ENCODE data around the gene MEX3C.
A peak's percentile ranks its signal among the peaks of the same experiment; 100 is the strongest.

The MEX3C gene

DNA sequence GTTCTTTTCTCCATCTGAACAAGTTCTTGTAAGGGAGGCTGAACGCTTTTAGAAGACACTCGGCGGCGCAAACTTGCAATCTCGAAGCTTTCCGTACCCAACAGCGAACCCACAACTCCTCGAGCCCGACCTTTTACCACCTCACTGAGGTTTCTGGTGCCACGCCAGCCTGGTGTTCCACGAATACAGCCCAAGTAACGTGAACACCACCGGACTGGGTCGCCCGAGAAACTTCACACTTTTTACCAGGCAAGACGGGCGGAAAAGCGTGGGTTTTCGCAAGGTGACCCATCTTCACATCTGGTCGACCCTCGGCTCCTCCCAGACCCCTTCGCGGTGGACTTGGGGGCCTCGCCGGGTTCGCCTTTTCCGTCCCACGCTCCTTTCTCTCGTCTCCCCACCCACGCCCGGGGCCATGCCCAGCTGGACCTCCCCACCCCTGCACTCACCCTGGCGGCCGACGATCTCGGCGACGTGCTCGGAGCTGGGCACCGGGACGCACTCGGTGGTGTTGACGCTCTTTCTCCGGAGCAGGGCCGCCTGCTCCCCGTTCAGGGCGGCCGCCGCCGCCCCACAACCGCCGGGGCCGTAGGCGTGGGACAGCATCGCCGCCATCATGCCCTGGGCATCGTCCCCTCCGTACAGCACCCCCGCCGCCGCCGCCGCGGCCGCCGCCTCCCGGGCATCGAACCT, 1.2 kb downstream of the MEX3C start:
- Mint-ChIP-seq H3K4me3 (peak overlapping the region; percentile 85), H3K36me3 (ENCODE audit: low read depth) (peaks cover 35% of the 10 kb centered on the region), H3K27ac (peak overlapping the region; percentile 93), H3K9me3 (no peaks in the 10 kb centered on the region), H3K4me1 (peaks cover 45% of the 10 kb centered on the region), H3K27me3 (no peaks in the 10 kb centered on the region)
- DNase-seq, result peak; percentile 71
- peak; percentile 7 for ATAC-seq

- ATAC-seq (no peak), DNase-seq (peak; percentile 22)
- no peaks in the 10 kb centered on the region for H3K9me3 Mint-ChIP-seq
- H3K36me3 Mint-ChIP-seq (ENCODE audit: low read depth), result peaks cover 42% of the 10 kb centered on the region
- H3K4me3 Mint-ChIP-seq, result peak overlapping the region; percentile 85
- no peaks in the 10 kb centered on the region for H3K27me3 Mint-ChIP-seq
- H3K27ac Mint-ChIP-seq, result peak overlapping the region; percentile 93
- peaks cover 52% of the 10 kb centered on the region for H3K4me1 Mint-ChIP-seq
Observed at GRCh38 chr18:51195451-51196117, 1.9 kb downstream of the MEX3C start.

DNA sequence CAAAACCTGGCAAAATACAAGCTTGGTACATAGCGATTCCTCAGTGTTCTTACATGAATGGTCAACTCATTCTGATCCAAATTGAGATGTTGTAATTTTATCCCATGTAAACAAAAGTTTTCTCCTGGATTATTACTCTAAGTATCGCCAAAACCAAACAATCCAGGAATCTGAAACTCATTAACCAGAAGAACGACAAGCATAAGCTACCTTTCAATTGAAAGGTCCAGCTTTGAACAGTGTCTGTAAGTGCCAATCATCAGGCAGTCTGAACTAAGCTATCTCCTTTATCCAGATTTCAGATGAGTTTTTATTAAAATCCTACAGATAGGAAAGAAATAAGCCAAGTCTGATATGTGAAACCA, 2.4 kb downstream of the MEX3C start:
- peaks cover 57% of the 10 kb centered on the region for H3K4me1 Mint-ChIP-seq
- H3K36me3 Mint-ChIP-seq (ENCODE audit: low read depth), result peaks cover 45% of the 10 kb centered on the region
- H3K27ac Mint-ChIP-seq, result peak overlapping the region; percentile 93
- no peaks in the 10 kb centered on the region for H3K27me3 Mint-ChIP-seq
- ATAC-seq (no peak), DNase-seq (no peak)
- no peaks in the 10 kb centered on the region for H3K9me3 Mint-ChIP-seq
- peak overlapping the region; percentile 85 for H3K4me3 Mint-ChIP-seq

DNA sequence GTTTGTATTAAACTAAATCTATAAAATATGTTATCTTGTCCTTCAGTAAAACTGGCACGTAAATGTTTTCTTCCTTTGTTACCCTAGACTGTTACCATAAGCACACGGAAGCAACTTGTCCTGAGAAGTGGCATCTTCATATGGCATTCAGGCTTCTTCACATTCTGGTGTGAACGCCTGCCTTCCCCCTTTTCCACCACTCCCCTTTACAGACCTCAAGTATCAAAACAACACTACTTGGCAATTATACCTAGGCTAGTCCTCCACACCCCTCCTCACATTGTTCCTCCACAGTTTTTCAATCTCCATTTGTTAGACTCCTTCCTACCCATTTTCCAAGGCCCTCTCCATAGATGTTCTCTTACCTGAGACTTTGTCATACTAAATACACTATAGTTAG, 2.9 kb downstream of the MEX3C start:
- H3K27me3 Mint-ChIP-seq, result no peaks in the 10 kb centered on the region
- DNase-seq (no peak), ATAC-seq (no peak)
- peaks cover 60% of the 10 kb centered on the region for H3K4me1 Mint-ChIP-seq
- peak overlapping the region; percentile 85 for H3K4me3 Mint-ChIP-seq
- no peaks in the 10 kb centered on the region for H3K9me3 Mint-ChIP-seq
- peak overlapping the region; percentile 93 for H3K27ac Mint-ChIP-seq
- H3K36me3 Mint-ChIP-seq (ENCODE audit: low read depth), result peaks cover 45% of the 10 kb centered on the region

GRCh38 chr18:51193621-51194287, 3.7 kb downstream of the MEX3C start:
- Mint-ChIP-seq H3K27me3 (no peaks in the 10 kb centered on the region), H3K27ac (peak overlapping the region; percentile 67), H3K4me3 (peak overlapping the region; percentile 85), H3K9me3 (no peaks in the 10 kb centered on the region), H3K4me1 (peaks cover 61% of the 10 kb centered on the region), H3K36me3 (ENCODE audit: low read depth) (peaks cover 47% of the 10 kb centered on the region)
- DNase-seq (no peak), ATAC-seq (no peak)

GRCh38 chr18:51192696-51193095, 4.8 kb downstream of the MEX3C start:
- Mint-ChIP-seq H3K9me3 (no peaks in the 10 kb centered on the region), H3K4me3 (peak overlapping the region; percentile 61), H3K36me3 (ENCODE audit: low read depth) (peaks cover 48% of the 10 kb centered on the region), H3K27me3 (no peaks in the 10 kb centered on the region), H3K4me1 (peaks cover 65% of the 10 kb centered on the region), H3K27ac (peak overlapping the region; percentile 40)
- no peak for DNase-seq
- ATAC-seq, result no peak

DNA sequence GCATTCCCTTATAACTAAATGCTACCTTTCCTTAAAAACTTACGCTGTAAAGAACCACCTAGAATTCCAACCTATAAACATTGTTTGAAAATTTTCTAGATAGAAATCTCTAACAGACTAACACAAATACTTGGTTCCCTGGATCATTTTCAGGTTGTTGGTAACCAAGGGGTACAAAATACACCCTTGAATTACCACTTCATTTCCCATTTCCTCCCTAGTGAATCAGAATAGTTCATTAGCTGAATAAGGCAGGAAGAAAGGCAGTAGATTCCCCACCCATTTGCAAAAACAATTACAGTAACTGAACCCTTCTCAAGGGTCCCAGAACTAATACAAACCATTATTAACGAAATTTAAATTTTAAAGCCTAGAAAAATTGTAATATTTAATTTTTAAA, 5.5 kb downstream of the MEX3C start:
- peaks cover 54% of the 10 kb centered on the region for H3K36me3 Mint-ChIP-seq (ENCODE audit: low read depth)
- peak overlapping the region; percentile 61 for H3K4me3 Mint-ChIP-seq
- peak overlapping the region; percentile 18 for H3K27ac Mint-ChIP-seq
- H3K27me3 Mint-ChIP-seq, result no peaks in the 10 kb centered on the region
- no peak for ATAC-seq
- no peaks in the 10 kb centered on the region for H3K9me3 Mint-ChIP-seq
- H3K4me1 Mint-ChIP-seq, result peaks cover 72% of the 10 kb centered on the region
- DNase-seq, result no peak

DNA sequence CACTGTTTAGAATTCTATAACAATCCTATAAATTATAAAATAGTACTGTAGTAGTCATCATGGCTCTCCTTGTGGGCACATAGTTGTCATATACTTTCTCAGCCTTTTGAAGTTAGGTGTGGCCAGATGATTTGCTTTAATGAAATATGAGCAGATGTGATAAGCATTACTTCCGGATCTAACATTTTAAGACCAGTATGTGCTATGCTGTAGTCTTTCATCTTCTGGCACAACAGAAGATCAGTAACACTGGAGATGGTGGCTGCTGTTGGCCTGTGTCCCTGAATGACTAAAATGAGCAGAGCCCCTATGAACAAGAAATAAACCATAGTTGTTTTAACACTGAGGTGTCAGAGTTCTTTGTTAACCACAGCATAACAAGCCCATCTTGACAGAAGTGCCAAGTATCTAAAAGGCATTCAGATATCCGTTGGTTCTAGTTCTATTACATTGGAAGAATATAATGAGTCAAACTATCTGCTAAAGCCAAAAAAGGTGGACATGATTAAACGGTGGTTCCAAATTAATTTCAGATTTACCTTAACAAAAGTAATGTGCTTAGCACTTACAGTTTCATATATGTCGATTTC, 6.3 kb downstream of the MEX3C start:
- Mint-ChIP-seq H3K36me3 (ENCODE audit: low read depth) (peaks cover 60% of the 10 kb centered on the region), H3K9me3 (no peaks in the 10 kb centered on the region), H3K4me3 (peak overlapping the region; percentile 28), H3K4me1 (peaks cover 80% of the 10 kb centered on the region), H3K27ac (peak overlapping the region; percentile 56), H3K27me3 (no peaks in the 10 kb centered on the region)
- DNase-seq, result no peak
- ATAC-seq, result peak; percentile 56

- Mint-ChIP-seq H3K4me3 (no peak overlapping the region), H3K27me3 (no peaks in the 10 kb centered on the region), H3K36me3 (ENCODE audit: low read depth) (peaks cover 57% of the 10 kb centered on the region), H3K4me1 (peaks cover 87% of the 10 kb centered on the region), H3K9me3 (no peaks in the 10 kb centered on the region), H3K27ac (no peak overlapping the region)
- ATAC-seq (no peak), DNase-seq (no peak)
Observed at GRCh38 chr18:51190000-51190399, 7.5 kb downstream of the MEX3C start.

DNA sequence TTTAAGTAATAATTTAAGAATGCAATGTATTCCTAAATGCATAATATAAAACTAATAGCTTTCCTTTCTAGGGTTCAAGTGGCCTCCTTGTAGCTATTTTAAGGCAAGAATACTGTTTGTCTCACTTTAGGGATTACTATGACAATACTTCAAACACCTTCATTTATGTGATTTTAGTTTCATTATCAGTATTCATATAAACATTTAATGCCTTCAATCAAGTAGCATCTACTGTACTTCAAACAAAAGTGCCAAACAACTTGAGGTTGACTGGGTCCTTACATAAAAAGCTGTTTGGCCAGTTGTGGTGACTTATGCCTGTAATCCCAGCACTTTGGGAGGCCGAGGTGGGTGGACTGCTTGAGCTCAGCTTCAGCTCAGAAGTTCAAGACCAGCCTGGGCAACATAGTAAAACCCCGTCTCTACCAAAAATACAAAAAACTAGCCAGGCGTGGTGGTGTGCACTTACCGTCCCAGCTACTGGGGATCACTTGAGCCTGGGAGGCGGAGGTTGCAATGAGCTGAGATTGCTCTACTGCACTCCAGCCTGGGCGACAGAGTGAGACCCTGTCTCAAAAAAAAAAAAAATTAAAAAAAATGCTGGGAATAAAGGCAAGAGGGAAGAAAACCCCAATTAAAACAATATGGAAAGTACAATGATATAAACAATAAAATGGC, 9.3 kb downstream of the MEX3C start:
- Mint-ChIP-seq H3K4me1 (peaks cover 83% of the 10 kb centered on the region), H3K9me3 (no peaks in the 10 kb centered on the region), H3K4me3 (peak overlapping the region; percentile 12), H3K36me3 (ENCODE audit: low read depth) (peaks cover 57% of the 10 kb centered on the region), H3K27ac (peak overlapping the region; percentile 13), H3K27me3 (no peaks in the 10 kb centered on the region)
- DNase-seq, result no peak
- ATAC-seq, result peak; percentile 34

GRCh38 chr18:51185075-51185474, 12.4 kb downstream of the MEX3C start:
- H3K4me3 Mint-ChIP-seq, result no peak overlapping the region
- no peak for DNase-seq
- no peaks in the 10 kb centered on the region for H3K27me3 Mint-ChIP-seq
- peaks cover 79% of the 10 kb centered on the region for H3K4me1 Mint-ChIP-seq
- peaks cover 50% of the 10 kb centered on the region for H3K36me3 Mint-ChIP-seq (ENCODE audit: low read depth)
- H3K27ac Mint-ChIP-seq, result no peak overlapping the region
- ATAC-seq, result no peak
- no peaks in the 10 kb centered on the region for H3K9me3 Mint-ChIP-seq

- ATAC-seq (no peak), DNase-seq (no peak)
- Mint-ChIP-seq H3K27ac (peak overlapping the region; percentile 47), H3K36me3 (ENCODE audit: low read depth) (peaks cover 53% of the 10 kb centered on the region), H3K4me1 (peaks cover 80% of the 10 kb centered on the region), H3K27me3 (no peaks in the 10 kb centered on the region), H3K9me3 (no peaks in the 10 kb centered on the region), H3K4me3 (no peak overlapping the region)
Observed at GRCh38 chr18:51184091-51184457, 13.4 kb downstream of the MEX3C start.

DNA sequence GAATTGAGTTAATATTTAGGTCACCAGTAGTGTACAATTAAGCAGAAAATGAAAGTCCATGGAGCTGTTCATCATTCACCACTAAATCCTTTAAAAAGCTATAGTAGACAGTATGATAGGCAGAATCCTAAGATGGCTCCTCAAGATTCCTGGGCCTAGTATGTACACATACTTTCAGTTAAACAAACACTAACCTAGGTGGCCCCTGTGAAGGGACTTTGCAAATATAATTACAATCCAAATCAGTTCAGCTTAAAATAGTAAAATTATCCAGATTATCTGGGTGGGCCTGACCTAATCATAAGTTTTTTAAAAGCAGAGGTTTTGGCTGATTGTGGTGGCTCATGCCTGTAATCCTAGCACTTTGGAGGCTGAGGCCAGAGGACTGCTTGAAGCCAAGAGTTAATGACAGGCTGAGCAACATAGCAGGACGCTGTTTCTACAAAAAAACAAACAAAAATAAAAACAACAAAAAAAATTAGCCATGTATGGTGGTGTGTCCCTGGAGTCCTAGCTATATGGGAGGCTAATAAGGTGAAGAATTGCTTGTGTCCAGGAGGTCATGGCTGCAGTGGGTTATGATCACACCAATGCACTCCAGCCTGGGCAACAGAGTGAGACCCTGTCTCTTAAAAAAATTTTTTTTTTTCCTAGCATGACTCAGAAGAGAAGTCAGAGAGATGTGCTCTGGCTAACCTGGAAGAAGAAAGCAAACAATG, 13.9 kb downstream of the MEX3C start:
- ATAC-seq (no peak), DNase-seq (no peak)
- peak overlapping the region; percentile 59 for H3K27ac Mint-ChIP-seq
- H3K4me1 Mint-ChIP-seq, result peaks cover 75% of the 10 kb centered on the region
- H3K9me3 Mint-ChIP-seq, result no peaks in the 10 kb centered on the region
- H3K4me3 Mint-ChIP-seq, result no peak overlapping the region
- peaks cover 49% of the 10 kb centered on the region for H3K36me3 Mint-ChIP-seq (ENCODE audit: low read depth)
- no peaks in the 10 kb centered on the region for H3K27me3 Mint-ChIP-seq

DNA sequence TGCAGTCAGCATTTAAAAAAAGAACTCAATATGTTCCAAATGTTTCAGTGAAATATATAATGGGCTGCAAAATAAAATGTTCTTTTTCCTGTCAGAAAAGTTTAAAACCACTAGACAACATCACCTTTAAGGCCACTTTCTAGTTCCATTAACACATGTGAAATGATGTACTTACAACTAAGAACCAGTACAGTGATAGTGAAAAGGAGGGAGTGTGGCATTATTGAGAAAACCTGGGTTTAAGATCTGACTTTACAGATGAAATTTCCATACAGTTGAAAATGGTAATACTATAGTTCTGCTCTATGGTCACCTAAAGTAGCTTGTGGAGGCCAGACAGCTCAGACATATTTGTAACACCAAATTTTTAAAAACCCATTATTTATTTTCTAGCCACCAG, 14.7 kb downstream of the MEX3C start:
- DNase-seq (no peak), ATAC-seq (peak; percentile 33)
- Mint-ChIP-seq H3K27me3 (no peaks in the 10 kb centered on the region), H3K9me3 (no peaks in the 10 kb centered on the region), H3K4me1 (peaks cover 72% of the 10 kb centered on the region), H3K4me3 (no peak overlapping the region), H3K36me3 (ENCODE audit: low read depth) (peaks cover 53% of the 10 kb centered on the region), H3K27ac (peak overlapping the region; percentile 59)
